HEK293 (cell line): ENCODE data around the gene RASSF1.

Source experiments
- CTCF ChIA-PET: fragments of 350-600 bp; formaldehyde crosslinking; extraction: SDS; loops from one replicate; lab custom pipeline; 2021; ENCODE audit warnings: antibody characterized with exemption; lab: Yijun Ruan, JAX
- POLR2A ChIA-PET: fragments of 300-600 bp; formaldehyde crosslinking; extraction: SDS; loops from one replicate; lab custom pipeline; 2020; ENCODE audit warnings: antibody characterized with exemption, inconsistent platforms; lab: Yijun Ruan, JAX
- H3K27ac ChIP-seq: fragments of 200-500 bp; sonication (Bioruptor generic); 2 replicates; pipeline ENCODE4 v1.5.1; 2014; ENCODE audit warnings: low read depth, low read length, control low read depth, inconsistent platforms; ENCODE audit errors: extremely low read depth
- H3K36me3 ChIP-seq, 2 experiments: fragments of 200-500 bp in 1 of 2; sonication (Bioruptor generic) in 1 of 2; 1 replicate in 1 of 2; 2 replicates in 1 of 2; pipeline ENCODE4 v1.5.1; 2014 to 2017; ENCODE audit warnings: inconsistent platforms in 2 of 2, low read length in 2 of 2; ENCODE audit not compliant: control insufficient read depth in 2 of 2, insufficient read depth in 1 of 2
- H3K4me1 ChIP-seq: fragments of 200-500 bp; sonication (Bioruptor generic); 2 replicates; pipeline ENCODE4 v1.5.1; 2014; ENCODE audit warnings: mild to moderate bottlenecking, low read length, inconsistent platforms; ENCODE audit not compliant: control insufficient read depth, insufficient read depth
- H3K4me3 ChIP-seq: 2 replicates; pipeline ENCODE4 v1.5.1; 2011; ENCODE audit warnings: low read depth, mild to moderate bottlenecking, control low read depth, low read length, moderate library complexity
- H3K9me3 ChIP-seq: fragments of 200-500 bp; sonication (Bioruptor generic); 2 replicates; pipeline ENCODE4 v1.5.1; 2014; ENCODE audit warnings: low read depth, low read length, inconsistent platforms; ENCODE audit not compliant: control insufficient read depth, insufficient read depth
- CTCF ChIP-seq: fragments of 450-650 bp; formaldehyde crosslinking; IDR thresholded peaks from 2 replicates; pipeline ENCODE4 v1.5.1; 2016; ENCODE audit warnings: missing biosample characterization, missing genetic modification characterization
- GLIS2 ChIP-seq: fragments of 450-650 bp; formaldehyde crosslinking; IDR thresholded peaks from 2 replicates; pipeline ENCODE4 v1.5.1; 2016; ENCODE audit warnings: missing biosample characterization, missing genetic modification characterization
- HOXC10 ChIP-seq: sonication (generic); formaldehyde crosslinking; IDR thresholded peaks from 2 replicates; pipeline ENCODE4 v1.8.1; 2023; ENCODE audit warnings: mild to moderate bottlenecking, missing genetic modification reagents
- KLF7 ChIP-seq: fragments of 450-650 bp; formaldehyde crosslinking; IDR thresholded peaks from 2 replicates; pipeline ENCODE4 v1.5.1; 2016; ENCODE audit warnings: missing biosample characterization, missing genetic modification characterization, borderline replicate concordance
- MEIS1 ChIP-seq: sonication (generic); formaldehyde crosslinking; IDR thresholded peaks from 2 replicates; pipeline ENCODE4 v1.8.1; 2022; ENCODE audit warnings: missing genetic modification reagents, mild to moderate bottlenecking, borderline replicate concordance
- OSR2 ChIP-seq: fragments of 450-650 bp; formaldehyde crosslinking; IDR thresholded peaks from 2 replicates; pipeline ENCODE4 v1.5.1; 2016; ENCODE audit warnings: missing biosample characterization, missing genetic modification characterization
- SALL2 ChIP-seq: fragments of 450-650 bp; formaldehyde crosslinking; IDR thresholded peaks from 2 replicates; pipeline ENCODE4 v1.5.0; 2017; ENCODE audit warnings: missing biosample characterization, mild to moderate bottlenecking, missing genetic modification characterization, borderline replicate concordance
- SCRT1 ChIP-seq: fragments of 450-650 bp; formaldehyde crosslinking; IDR thresholded peaks from 2 replicates; pipeline ENCODE4 v1.5.1; 2016; ENCODE audit warnings: missing biosample characterization, missing genetic modification characterization, borderline replicate concordance
- SCRT2 ChIP-seq: fragments of 450-650 bp; formaldehyde crosslinking; IDR thresholded peaks from 2 replicates; pipeline ENCODE4 v1.5.1; 2016; ENCODE audit warnings: missing biosample characterization, missing genetic modification characterization
- SP2 ChIP-seq: fragments of 450-650 bp; formaldehyde crosslinking; IDR thresholded peaks from 2 replicates; pipeline ENCODE4 v1.5.1; 2016; ENCODE audit warnings: missing biosample characterization, missing genetic modification characterization
- ZNF266 ChIP-seq: fragments of 450-650 bp; formaldehyde crosslinking; IDR thresholded peaks from 2 replicates; pipeline ENCODE4 v1.5.1; 2016; ENCODE audit warnings: missing biosample characterization, missing genetic modification characterization, low read depth
- ZNF274 ChIP-seq, 2 experiments: fragments of 200-500 bp in 1 of 2; fragments of 450-650 bp in 1 of 2; sonication (Bioruptor generic) in 1 of 2; formaldehyde crosslinking in 1 of 2; IDR thresholded peaks; 2 replicates each; pipeline versions ENCODE4 v1.5.1 to v1.6.1; 2014 to 2016; ENCODE audit warnings: borderline replicate concordance in 1 of 2, inconsistent platforms in 1 of 2, low read length in 1 of 2, missing biosample characterization in 1 of 2, missing genetic modification characterization in 1 of 2
- ZNF521 ChIP-seq: fragments of 450-650 bp; formaldehyde crosslinking; IDR thresholded peaks from 2 replicates; pipeline ENCODE4 v1.5.1; 2017; ENCODE audit warnings: missing biosample characterization, mild to moderate bottlenecking, missing genetic modification characterization
- ZNF548 ChIP-seq: fragments of 450-650 bp; formaldehyde crosslinking; IDR thresholded peaks from 2 replicates; pipeline ENCODE4 v1.5.1; 2016; ENCODE audit warnings: missing biosample characterization, missing genetic modification characterization
- ZNF558 ChIP-seq: fragments of 450-650 bp; formaldehyde crosslinking; IDR thresholded peaks from 2 replicates; pipeline ENCODE4 v1.5.1; 2016; ENCODE audit warnings: missing biosample characterization, missing genetic modification characterization
- ZNF561 ChIP-seq: fragments of 450-650 bp; IDR thresholded peaks from 2 replicates; pipeline ENCODE4 v1.5.1; 2018; ENCODE audit warnings: missing biosample characterization, missing genetic modification characterization, borderline replicate concordance
- ZNF626 ChIP-seq: fragments of 450-650 bp; sonication (Bioruptor Pico); formaldehyde crosslinking; IDR thresholded peaks from 2 replicates; pipeline ENCODE4 v1.5.1; 2018; ENCODE audit warnings: missing biosample characterization, missing genetic modification characterization, inconsistent platforms
- ZNF629 ChIP-seq: fragments of 450-650 bp; formaldehyde crosslinking; IDR thresholded peaks from 2 replicates; pipeline ENCODE4 v1.5.1; 2017; ENCODE audit warnings: missing biosample characterization, missing genetic modification characterization
- ZSCAN16 ChIP-seq: fragments of 450-650 bp; formaldehyde crosslinking; IDR thresholded peaks from 2 replicates; pipeline ENCODE4 v1.5.1; 2016; ENCODE audit warnings: missing biosample characterization, missing genetic modification characterization
- ZSCAN18 ChIP-seq: fragments of 450-650 bp; formaldehyde crosslinking; IDR thresholded peaks from 2 replicates; pipeline ENCODE4 v1.5.1; 2016; ENCODE audit warnings: missing biosample characterization, missing genetic modification characterization
- TF ChIP-seq, protein P1 (sequence below): fragments of 450-650 bp; formaldehyde crosslinking; IDR thresholded peaks from 2 replicates; pipeline ENCODE4 v1.5.1; 2016; ENCODE audit warnings: missing biosample characterization, missing genetic modification characterization
- TF ChIP-seq, protein P2 (sequence below): fragments of 450-650 bp; formaldehyde crosslinking; IDR thresholded peaks from 2 replicates; pipeline ENCODE4 v1.5.1; 2016; ENCODE audit warnings: missing biosample characterization, missing genetic modification characterization

The RASSF1 gene

DNA sequence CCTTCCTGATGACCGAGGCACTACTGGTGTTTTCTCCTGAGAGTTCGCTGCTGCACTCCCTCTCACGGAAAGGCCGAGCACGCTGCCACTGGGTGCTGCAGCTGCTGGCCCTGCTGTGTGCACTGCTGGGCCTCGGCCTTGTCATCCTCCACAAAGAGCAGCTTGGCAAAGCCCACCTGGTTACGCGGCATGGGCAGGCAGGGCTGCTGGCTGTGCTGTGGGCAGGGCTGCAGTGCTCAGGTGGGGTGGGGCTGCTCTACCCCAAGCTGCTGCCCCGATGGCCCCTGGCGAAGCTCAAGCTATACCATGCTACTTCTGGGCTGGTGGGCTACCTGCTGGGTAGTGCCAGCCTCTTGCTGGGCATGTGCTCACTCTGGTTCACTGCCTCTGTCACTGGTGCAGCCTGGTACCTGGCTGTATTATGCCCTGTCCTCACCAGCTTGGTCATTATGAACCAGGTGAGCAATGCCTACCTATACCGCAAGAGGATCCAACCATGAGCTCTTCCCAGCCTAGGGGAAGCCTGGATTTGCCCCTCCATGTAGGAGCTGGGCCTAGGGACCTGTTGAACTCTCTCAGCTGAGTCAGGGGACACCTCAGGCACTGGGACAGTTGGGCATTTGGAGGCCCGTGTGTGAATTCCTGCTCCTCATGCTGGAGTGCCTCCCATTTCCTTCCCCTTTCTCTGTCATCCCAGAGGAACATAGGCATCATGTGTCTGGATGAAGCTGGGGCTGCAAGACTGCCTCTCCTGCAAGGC is 12.8 kb upstream of the RASSF1 start:
- TF ChIP-seq ZNF274 (IDR thresholded peaks at IDR 0.05; ENCODE audit: low read length) (no peak), ZNF274 (tag by site-specific recombination; IDR thresholded peaks at IDR 0.05; ENCODE audit: borderline replicate concordance) (no peak), ZNF266 (tag by site-specific recombination) (no peak), SCRT2 (peak; percentile 81), ZNF548 (tag by site-specific recombination) (no peak), MEIS1 (CRISPR knock-in tag) (no peak), ZNF558 (tag by site-specific recombination) (no peak), SALL2 (no peak), ZSCAN18 (tag by site-specific recombination) (no peak), HOXC10 (CRISPR knock-in tag) (no peak), ZNF626 (tag by site-specific recombination) (no peak), GLIS2 (tag by site-specific recombination) (0 out of 2 replicates have a peak, but pooled peaks have one; percentile 22), KLF7 (tag by site-specific recombination) (no peak), SCRT1 (tag by site-specific recombination) (peak; percentile 76; the same call in 1 of the 2 replicates), ZNF629 (tag by site-specific recombination) (no peak), OSR2 (tag by site-specific recombination) (no peak), ZNF521 (tag by site-specific recombination) (no peak), ZNF561 (no peak), SP2 (tag by site-specific recombination) (no peak), ZSCAN16 (tag by site-specific recombination) (no peak)
- TF ChIP-seq, protein P1, sequence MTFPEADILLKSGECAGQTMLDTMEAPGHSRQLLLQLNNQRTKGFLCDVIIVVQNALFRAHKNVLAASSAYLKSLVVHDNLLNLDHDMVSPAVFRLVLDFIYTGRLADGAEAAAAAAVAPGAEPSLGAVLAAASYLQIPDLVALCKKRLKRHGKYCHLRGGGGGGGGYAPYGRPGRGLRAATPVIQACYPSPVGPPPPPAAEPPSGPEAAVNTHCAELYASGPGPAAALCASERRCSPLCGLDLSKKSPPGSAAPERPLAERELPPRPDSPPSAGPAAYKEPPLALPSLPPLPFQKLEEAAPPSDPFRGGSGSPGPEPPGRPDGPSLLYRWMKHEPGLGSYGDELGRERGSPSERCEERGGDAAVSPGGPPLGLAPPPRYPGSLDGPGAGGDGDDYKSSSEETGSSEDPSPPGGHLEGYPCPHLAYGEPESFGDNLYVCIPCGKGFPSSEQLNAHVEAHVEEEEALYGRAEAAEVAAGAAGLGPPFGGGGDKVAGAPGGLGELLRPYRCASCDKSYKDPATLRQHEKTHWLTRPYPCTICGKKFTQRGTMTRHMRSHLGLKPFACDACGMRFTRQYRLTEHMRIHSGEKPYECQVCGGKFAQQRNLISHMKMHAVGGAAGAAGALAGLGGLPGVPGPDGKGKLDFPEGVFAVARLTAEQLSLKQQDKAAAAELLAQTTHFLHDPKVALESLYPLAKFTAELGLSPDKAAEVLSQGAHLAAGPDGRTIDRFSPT (tag by site-specific recombination) = peak; percentile 49; the same call in 1 of the 2 replicates
- ChIA-PET CTCF (interaction anchor here (0.7 to 1.0 kb wide), 3 partner anchors 9 to 196 kb away, joined by 3 to 5 read pairs (median 4); no protein-coding TSS in a partner anchor), POLR2A (interaction anchor here (0.7 to 3.1 kb wide), 6 partner anchors 9 to 630 kb away, joined by 3 to 23 read pairs (median 4); partner anchors contain the start of genes GMPPB, HEMK1, HYAL3 and NAA80)
- peaks cover 0 to 69% of the 10 kb centered on the region in 2 experiments; a peak in 1 of 3 replicates for H3K36me3 ChIP-seq
- H3K4me1 ChIP-seq = no peaks in the 10 kb centered on the region
- H3K27ac ChIP-seq = no peak overlapping the region; the same call in 1 of the 2 replicates
- H3K4me3 ChIP-seq = no peak overlapping the region
- H3K9me3 ChIP-seq = no peaks in the 10 kb centered on the region

- peak overlapping the region; percentile 27; the same call in 1 of the 2 replicates for H3K27ac ChIP-seq
- peaks cover 0 to 69% of the 10 kb centered on the region in 2 experiments; a peak in 1 of 3 replicates for H3K36me3 ChIP-seq
- POLR2A ChIA-PET = interaction anchor here (0.6 to 3.1 kb wide), 6 partner anchors 9 to 1147 kb away, joined by 3 to 23 read pairs (median 6); partner anchors contain the start of genes DCAF1, GMPPB, HEMK1 and HYAL3
These were observed 12.1 kb upstream of the RASSF1 start for GRCh38 chr3:50352781-50353180.

More at GRCh38 chr3:50352781-50353180, 12.1 kb upstream of the RASSF1 start:
- peak; percentile 22; the same call in 1 of the 2 replicates for TF ChIP-seq CTCF
- TF ChIP-seq, protein P2, sequence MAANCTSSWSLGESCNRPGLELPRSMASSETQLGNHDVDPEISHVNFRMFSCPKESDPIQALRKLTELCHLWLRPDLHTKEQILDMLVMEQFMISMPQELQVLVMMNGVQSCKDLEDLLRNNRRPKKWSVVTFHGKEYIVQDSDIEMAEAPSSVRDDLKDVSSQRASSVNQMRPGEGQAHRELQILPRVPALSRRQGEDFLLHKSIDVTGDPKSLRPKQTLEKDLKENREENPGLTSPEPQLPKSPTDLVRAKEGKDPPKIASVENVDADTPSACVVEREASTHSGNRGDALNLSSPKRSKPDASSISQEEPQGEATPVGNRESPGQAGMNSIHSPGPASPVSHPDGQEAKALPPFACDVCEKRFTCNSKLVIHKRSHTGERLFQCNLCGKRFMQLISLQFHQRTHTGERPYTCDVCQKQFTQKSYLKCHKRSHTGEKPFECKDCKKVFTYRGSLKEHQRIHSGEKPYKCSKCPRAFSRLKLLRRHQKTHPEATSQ (tag by site-specific recombination) = no peak
- CTCF ChIA-PET = interaction anchor here (0.6 to 0.9 kb wide), 3 partner anchors 8 to 1036 kb away, joined by 3 to 5 read pairs (median 4); no protein-coding TSS in a partner anchor
- no peaks in the 10 kb centered on the region for H3K4me1 ChIP-seq
- no peak overlapping the region for H3K4me3 ChIP-seq
- H3K9me3 ChIP-seq = no peaks in the 10 kb centered on the region
